Activated CD4-positive, alpha-beta T cell treated with anti-CD3 and anti-CD28 coated beads, Interleukin-2, Interleukin-4, amounts not matched to agents 100 ng/mL and 50 ng/mL, durations not matched to agents 16 hours and 8 hours (primary cell): ENCODE results near the gene RFPL2.
"Not testable (repeated sequence)": the region's sequence is repeated elsewhere in the genome, so short reads cannot be mapped to it uniquely, and the experiment has no call there.

Experiments
- DNase-seq: peaks from one replicate; pipeline ENCODE4 v3.0.0-alpha.2; 2020; ENCODE audit warnings: low spot score

Gene RFPL2

GRCh38 chr22:32205974-32206773 lies 1.3 kb upstream of the RFPL2 start:
- DNase-seq = no peak

DNA sequence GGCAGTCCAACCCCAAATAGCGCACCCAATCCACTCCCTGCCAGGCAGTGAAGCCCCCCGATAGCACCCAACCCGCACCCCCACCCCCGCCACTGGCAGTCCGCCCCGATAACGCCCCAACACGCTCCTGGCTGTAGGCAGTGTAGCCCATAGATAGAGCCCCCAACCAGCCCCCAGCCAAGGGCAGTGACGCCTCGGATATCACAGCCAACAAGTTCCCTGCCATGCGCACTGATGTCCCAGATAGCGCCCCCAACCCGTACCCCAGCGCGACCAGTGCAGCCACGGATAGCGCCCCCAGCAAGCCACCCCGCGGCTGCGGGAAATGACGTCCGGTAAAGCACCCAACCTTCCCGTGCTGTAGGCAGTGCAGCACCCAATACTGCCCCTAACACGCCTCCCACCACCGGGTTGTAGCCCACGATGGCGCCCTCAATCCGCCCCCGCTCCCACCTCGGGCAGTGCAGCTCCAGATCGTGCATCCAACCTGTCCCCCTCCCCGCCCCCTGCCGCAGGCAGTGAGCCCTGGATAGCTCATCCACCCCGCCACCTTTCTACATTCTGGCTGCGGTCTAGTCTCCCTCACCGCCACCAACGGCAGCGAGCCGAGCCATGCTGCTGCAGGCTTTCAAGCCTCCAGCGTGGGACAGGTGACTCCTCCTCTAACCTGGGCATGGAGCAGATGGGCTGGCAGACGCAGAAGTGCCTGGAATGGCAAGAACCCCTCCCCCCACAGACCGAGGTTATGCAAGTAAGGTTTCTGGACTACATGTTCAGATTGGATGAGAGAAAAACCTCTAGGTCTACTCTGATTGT lies 625 bp downstream of the RFPL2 start:
- DNase-seq = no peak

GRCh38 chr22:32203181-32204039 lies 1.5 kb downstream of the RFPL2 start:
- no peak for DNase-seq

DNA sequence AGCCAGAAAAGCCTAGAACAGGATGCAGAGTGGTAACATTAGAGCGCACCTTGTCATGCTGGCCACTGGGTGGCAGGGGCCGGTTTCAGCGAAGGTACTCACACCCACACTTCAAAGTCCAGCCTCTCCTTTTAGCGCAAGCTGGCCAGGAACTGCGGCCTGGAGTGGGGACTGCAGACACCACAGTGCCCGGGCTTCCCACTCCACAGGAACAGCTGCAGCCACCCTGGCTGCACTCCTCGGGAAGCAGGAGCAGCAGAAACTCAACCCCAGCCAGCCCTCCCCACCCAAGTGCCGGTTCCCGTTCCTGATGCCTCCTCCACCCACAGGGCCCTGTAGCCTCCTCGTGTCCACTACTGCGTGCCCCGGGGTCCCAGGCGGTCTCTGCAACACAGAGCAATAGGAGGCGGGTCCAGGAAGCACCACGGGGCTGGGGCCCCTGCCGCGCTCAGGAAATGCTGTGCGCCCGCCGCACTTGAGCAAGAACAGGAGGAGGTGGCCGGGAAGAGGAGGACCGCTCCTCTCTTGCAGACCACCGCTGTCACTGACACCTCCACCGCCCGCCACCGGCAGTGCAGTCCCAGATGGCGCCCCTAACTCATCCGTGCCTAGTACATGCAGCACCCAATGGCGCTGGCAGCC lies 2.2 kb downstream of the RFPL2 start:
- DNase-seq = peak; percentile 39

DNA sequence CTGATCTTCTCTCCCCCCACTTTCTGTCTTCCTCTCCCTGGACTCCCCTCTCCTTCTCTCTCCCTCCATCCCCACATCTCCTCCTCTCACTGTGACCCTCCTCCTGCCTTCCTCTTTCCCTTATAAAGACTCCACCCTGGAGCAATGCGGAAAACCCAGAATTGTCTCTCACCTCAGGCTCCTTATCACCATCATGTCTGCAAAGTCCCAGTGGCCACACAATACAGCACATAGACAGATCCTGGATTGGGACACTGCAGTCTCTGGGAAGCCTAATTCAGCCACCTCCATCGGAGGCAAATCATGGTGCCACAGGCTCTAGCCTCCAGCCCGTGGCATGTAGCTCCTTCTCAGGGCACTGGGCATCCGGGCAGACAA lies 2.7 kb downstream of the RFPL2 start:
- no peak for DNase-seq

DNA sequence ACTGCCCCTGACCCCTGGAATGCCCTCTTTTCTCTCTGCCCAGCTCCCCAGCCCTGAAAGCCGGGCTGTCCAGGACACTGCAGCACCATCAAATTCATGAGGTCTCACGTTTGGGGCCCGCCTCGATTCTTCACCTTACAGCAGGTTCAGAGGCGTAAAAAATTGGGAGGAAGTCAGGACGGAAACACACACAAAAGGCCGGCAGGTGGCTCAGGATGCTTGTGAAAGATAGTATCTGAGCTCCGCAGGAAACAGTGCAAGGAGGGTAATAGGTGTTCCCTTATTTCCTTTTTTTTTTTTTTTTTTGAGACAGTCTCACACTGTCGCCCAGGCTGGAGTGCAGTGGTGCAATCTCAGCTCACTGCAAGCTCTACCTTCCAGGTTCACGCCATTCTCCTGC lies 4.1 kb downstream of the RFPL2 start:
- no peak for DNase-seq

GRCh38 chr22:32199961-32200360 lies 4.9 kb downstream of the RFPL2 start:
- no peak for DNase-seq

GRCh38 chr22:32199341-32199740 lies 5.5 kb downstream of the RFPL2 start:
- DNase-seq = no peak

- not testable (repeated sequence) for DNase-seq
These were observed 7.2 kb downstream of the RFPL2 start for GRCh38 chr22:32197553-32198226.

GRCh38 chr22:32195900-32196299 lies 9.0 kb downstream of the RFPL2 start:
- not testable (repeated sequence) for DNase-seq

DNA sequence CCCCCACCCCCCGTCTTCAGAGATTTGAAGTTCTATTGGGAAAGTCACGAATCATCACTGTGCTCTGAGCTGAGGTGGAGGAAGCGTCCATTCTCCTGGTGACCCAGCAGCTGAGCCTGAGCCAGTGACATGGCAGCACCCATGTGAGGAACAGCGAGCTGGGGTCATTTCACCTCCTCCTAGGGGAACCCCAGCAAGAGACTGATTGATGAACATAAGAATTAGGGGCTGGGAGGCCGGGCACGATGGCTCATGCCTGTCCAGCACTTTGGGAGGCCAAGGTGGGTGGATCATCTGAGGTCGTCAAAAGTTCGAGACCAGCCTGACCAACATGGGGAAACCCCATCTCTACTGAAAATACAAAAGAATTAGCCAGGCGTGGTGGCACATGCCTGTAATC lies 11.5 kb downstream of the RFPL2 start:
- DNase-seq = not testable (repeated sequence)

GRCh38 chr22:32191021-32191420 lies 13.9 kb downstream of the RFPL2 start:
- DNase-seq = not testable (repeated sequence)

GRCh38 chr22:32185821-32186220 lies 19.1 kb downstream of the RFPL2 start:
- no peak for DNase-seq

DNA sequence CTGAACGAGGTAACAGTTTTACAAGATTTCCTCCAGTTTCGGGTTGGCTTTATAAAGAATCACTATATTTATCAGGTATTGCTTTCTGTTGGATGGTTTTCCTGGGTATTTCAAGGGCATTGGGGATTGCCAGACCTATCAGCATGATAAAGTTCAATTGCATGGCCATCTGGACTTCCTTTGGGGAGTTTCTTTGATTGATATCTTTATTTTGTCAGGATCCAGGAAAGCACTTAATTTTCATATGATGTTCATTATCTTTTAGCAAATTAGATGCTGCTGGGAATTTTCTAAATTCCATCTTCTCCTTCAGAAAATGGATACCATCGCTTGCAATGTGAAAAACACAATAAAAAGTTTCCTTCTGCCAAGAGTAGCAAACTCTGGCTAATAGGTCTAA lies 21.2 kb downstream of the RFPL2 start:
- no peak for DNase-seq

DNA sequence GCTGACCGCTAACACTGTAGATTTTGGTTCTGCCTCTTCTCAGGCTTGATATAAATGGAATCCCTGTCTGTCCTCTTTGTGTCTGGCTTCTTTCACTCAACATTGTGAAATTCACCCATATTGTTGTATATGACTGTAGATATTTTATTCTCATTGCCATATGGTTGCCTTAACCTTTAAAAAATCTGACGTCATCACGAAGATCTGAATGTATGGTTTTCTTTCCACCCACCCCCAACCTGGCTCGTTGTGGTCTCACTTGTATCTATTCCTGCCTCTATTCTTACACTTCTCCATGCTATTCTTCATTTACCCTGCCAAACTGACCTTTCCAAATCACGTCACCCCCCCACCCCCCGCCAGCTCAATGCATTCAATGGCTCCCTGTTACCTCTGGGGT lies 23.8 kb downstream of the RFPL2 start:
- no peak for DNase-seq

DNA sequence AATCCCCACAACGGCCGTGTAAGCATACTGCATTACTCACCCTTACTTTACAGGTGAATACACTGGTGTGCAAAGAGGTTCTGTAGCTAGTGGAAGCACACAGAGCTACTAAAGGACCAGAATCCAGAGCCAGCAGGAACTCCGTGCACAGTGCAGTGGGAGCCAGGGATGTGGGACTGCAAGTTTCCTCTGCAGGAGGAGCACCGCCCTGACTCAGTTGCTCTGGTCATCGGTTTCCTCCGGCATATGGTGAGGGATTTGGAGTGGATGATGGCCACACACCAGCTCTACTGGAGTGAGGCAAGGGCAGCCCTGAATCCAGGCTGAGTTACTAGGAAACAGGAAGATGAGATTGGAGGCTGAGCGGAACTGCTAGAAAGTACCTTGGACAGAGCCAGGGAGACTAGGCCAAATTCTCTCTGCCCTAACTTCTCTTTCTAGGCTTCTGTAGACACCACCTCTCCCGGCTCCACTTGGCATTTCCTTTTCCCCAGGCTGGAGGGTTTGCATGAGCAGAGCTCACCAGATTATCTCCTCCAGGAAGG lies 27.6 kb downstream of the RFPL2 start:
- DNase-seq = no peak

DNA sequence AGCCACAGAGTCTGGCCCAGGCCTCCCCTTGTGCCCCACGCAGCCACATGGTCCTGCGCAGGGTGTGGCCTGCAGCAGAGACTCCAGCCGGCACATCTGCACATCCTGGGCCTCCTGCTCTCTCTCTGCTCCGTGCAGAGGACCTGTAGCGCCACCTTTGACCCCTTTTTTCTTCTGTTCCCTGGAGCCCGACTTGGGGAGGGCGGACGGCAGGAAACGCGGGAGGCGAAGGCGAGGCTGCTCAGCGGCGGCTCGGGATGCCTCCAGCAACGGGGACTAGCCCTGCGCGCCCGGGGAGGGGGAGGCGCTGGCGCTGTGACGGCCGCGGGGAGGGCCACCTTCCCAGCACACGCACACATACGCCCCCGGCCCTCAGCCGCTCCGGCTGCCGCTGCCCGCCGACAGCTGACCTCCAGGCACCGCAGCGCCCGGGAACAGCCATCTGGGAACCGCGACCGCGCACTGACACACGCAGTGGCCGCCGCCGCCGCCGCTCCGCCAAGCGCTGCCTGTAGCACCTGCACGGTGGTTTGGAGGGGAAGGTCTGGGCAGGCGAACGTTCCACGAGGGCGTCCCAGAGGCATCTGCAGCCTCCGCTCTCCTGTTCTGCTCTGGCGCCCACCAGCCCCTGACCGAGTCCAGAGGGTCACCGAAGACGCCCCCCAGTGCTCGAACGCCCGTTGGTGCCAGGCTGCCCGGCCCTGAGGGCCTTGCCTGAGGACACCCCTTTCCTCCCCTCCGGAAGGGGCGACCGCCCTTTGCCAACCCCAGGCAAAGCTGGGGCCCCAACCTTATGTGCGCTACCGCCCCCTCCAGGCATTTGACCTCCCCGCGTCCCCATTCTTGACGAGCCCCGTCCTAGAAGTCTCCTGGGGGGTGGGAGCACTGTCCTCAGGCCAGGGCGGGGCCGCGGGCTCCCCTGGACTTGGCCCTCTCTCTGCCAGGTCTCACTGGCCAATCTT lies 28.9 kb downstream of the RFPL2 start:
- DNase-seq = no peak

- DNase-seq = no peak
These were observed 29.8 kb downstream of the RFPL2 start for GRCh38 chr22:32175115-32175514.

DNA sequence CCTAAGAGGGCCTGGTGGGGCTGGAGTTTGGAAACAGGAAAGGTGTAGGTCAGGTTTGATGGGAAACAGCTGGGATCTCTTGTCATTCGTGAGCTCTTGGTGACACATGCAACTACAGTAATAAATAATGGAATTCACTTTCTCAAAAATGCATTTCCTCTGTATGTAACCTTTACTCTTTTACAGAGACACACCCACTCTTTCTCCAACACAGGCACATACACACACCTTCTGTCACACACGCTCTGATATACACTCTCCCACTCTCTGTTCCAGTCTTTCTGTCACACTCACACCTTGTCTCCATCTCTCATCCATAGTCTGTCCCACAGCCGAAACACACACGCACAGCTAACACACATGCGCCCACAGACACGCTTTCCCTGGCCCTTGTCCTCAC lies 39.2 kb downstream of the RFPL2 start:
- no peak for DNase-seq
